ENCODE measurements around the gene KIAA1549. TPM values are rescaled to one million over a fixed set of nuclear protein-coding genes. Genes with fewer than 3 reads are reported as not detected.

Gene KIAA1549
- total RNA-seq, 3 donors from 2014 or later: 2.0 to 4.2 (median 2.1) TPM

- no peak for DNase-seq
- TF ChIP-seq CTCF (IDR thresholded peaks at IDR 0.05): no peak
- H3K9me3 ChIP-seq: no peaks in the 10 kb centered on the region
- H3K4me3 ChIP-seq: no peak overlapping the region
- no peaks in the 10 kb centered on the region for H3K4me1 ChIP-seq (ENCODE audit: low read depth)
- H3K36me3 ChIP-seq (ENCODE audit: low read depth): no peaks in the 10 kb centered on the region
- no peak for ATAC-seq
- intact Hi-C loops (cut with DNase I, micrococcal nuclease): no loop called here
Measured at GRCh38 chr7:138957217-138957616, 24.0 kb downstream of the KIAA1549 start.

GRCh38 chr7:138954545-138955475 lies 26.4 kb downstream of the KIAA1549 start:
- no peak for ATAC-seq
- no peak overlapping the region for H3K4me3 ChIP-seq
- H3K36me3 ChIP-seq (ENCODE audit: low read depth): no peaks in the 10 kb centered on the region
- no peak for DNase-seq
- no peaks in the 10 kb centered on the region for H3K9me3 ChIP-seq
- no peak for TF ChIP-seq CTCF (IDR thresholded peaks at IDR 0.05)
- intact Hi-C loops (cut with DNase I, micrococcal nuclease): no loop called here
- H3K4me1 ChIP-seq (ENCODE audit: low read depth): no peaks in the 10 kb centered on the region

- TF ChIP-seq CTCF (IDR thresholded peaks at IDR 0.05): no peak
- no peaks in the 10 kb centered on the region for H3K9me3 ChIP-seq
- H3K4me1 ChIP-seq (ENCODE audit: low read depth): no peaks in the 10 kb centered on the region
- H3K36me3 ChIP-seq (ENCODE audit: low read depth): no peaks in the 10 kb centered on the region
- ATAC-seq (no peak), DNase-seq (no peak)
- no peak overlapping the region for H3K4me3 ChIP-seq
- intact Hi-C loops (cut with DNase I, micrococcal nuclease): no loop called here
Measured at GRCh38 chr7:138952791-138953190, 28.4 kb downstream of the KIAA1549 start.

- TF ChIP-seq CTCF (IDR thresholded peaks at IDR 0.05): no peak
- no peak for ATAC-seq
- Histone ChIP-seq H3K9me3 (no peaks in the 10 kb centered on the region), H3K4me1 (ENCODE audit: low read depth) (no peaks in the 10 kb centered on the region), H3K36me3 (ENCODE audit: low read depth) (no peaks in the 10 kb centered on the region), H3K4me3 (no peak overlapping the region)
- no peak for DNase-seq
- intact Hi-C loops (cut with DNase I, micrococcal nuclease): no loop called here
Measured at GRCh38 chr7:138951953-138952352, 29.2 kb downstream of the KIAA1549 start.

- intact Hi-C loops (cut with DNase I, micrococcal nuclease): no loop called here
- no peak for ATAC-seq
Measured at GRCh38 chr7:138949421-138950088, 31.6 kb downstream of the KIAA1549 start.

More at GRCh38 chr7:138949421-138950088, 31.6 kb downstream of the KIAA1549 start:
- TF ChIP-seq CTCF (IDR thresholded peaks at IDR 0.05): no peak
- DNase-seq: no peak
- Histone ChIP-seq H3K9me3 (no peaks in the 10 kb centered on the region), H3K4me1 (ENCODE audit: low read depth) (no peaks in the 10 kb centered on the region), H3K36me3 (ENCODE audit: low read depth) (no peaks in the 10 kb centered on the region), H3K4me3 (no peak overlapping the region)

Data from mucosa of descending colon (tissue), 3 donors.